ENCODE measurements around the gene NUDT5.

GRCh38 chr10:12144538-12144937 lies 51.2 kb downstream of the NUDT5 start:
- TF ChIP-seq CTCF (IDR thresholded peaks at IDR 0.05; ENCODE audit: low read depth, low read length), result no peak
- TF ChIP-seq EZH2phosphoT487 (IDR thresholded peaks at IDR 0.05; ENCODE audit: low read depth), result no peak

Measured in OCI-LY3 (cell line).